Measurements from ENCODE around the gene ANKLE2.

Gene ANKLE2

DNA sequence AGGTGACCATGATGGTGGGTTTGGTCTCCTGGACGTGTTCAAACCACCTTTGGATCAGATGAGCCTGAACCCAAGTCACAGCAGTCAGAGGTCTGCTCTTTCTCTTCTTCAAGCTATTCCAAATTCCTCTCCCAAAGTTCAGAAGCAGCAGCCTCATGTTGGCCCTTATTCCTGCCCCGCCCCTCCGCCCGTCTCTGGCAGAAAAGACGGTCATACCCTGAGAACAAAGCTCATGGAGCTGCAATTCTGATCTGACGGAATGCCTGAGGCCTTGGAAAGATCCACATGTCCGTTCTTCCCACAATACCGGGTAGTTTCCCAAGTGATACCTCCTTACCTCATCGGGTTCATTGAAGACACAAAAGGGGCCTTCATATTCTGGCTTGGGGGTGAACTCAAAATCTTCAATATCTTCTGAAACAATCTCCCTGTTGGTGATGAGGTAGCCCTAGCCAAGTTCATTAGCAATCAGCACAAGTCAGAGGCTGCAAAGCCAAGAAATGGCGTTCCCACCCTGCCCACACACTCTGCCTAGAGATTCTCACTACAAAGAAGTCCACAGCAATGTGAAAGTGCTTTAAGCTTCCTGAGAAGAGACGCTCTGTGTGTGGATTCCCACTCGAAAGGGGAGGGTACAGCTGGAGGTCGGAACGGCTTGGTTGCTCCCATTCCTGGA is 85.7 kb downstream of the ANKLE2 start:
- TF ChIP-seq CTCF (IDR thresholded peaks at IDR 0.05; ENCODE audit: insufficient read depth, low read depth, low read length, missing control alignments), result no peak
- H3K4me3 ChIP-seq (ENCODE audit: low read length), result no peak overlapping the region
- DNase-seq (ENCODE audit: low read depth), result no peak

All from epithelial cell of esophagus (primary cell).